Measurements from ENCODE around the gene BTBD9. TPM values are rescaled to one million over a fixed set of nuclear protein-coding genes. Genes with fewer than 3 reads are reported as not detected.

BTBD9 gene
- total RNA-seq, 4 donors from 2014 or later: 10.6 to 16.6 (median 15.1) TPM

DNA sequence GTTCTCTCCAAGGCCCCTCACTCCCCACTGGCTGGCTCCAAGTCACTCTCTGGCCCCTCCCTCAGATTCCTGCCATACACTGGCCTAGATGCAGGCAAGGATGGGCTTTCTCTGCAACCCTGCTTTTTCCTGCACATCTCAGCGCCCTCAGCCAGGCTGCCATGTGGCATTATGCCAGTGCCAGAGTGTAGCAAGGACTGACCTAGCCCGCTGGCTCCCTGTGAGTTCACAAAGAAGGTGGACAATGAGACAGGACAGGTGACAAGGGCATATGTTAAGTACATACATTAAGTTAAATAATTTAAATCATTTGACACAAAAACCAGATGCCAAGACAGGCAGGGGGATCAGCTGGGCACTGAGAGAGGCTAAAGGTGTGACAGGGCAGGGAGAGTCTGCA lies 425.6 kb downstream of the BTBD9 start:
- no peak overlapping the region for H3K4me3 ChIP-seq (ENCODE audit: low read depth, poor library complexity, severe bottlenecking)
- no peak for TF ChIP-seq POLR2A (IDR thresholded peaks at IDR 0.05)
- TF ChIP-seq, protein P1, sequence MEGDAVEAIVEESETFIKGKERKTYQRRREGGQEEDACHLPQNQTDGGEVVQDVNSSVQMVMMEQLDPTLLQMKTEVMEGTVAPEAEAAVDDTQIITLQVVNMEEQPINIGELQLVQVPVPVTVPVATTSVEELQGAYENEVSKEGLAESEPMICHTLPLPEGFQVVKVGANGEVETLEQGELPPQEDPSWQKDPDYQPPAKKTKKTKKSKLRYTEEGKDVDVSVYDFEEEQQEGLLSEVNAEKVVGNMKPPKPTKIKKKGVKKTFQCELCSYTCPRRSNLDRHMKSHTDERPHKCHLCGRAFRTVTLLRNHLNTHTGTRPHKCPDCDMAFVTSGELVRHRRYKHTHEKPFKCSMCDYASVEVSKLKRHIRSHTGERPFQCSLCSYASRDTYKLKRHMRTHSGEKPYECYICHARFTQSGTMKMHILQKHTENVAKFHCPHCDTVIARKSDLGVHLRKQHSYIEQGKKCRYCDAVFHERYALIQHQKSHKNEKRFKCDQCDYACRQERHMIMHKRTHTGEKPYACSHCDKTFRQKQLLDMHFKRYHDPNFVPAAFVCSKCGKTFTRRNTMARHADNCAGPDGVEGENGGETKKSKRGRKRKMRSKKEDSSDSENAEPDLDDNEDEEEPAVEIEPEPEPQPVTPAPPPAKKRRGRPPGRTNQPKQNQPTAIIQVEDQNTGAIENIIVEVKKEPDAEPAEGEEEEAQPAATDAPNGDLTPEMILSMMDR (IDR thresholded peaks at IDR 0.05): no peak
- intact Hi-C loops (cut with DNase I; ENCODE audit: low total_unique reads): no loop called here
- no peak for DNase-seq (ENCODE audit: low spot score in 2 of 2)
- 89 to 98% methylated on average over 2 of the region's 2 CpGs for WGBS, 2 donors

DNA sequence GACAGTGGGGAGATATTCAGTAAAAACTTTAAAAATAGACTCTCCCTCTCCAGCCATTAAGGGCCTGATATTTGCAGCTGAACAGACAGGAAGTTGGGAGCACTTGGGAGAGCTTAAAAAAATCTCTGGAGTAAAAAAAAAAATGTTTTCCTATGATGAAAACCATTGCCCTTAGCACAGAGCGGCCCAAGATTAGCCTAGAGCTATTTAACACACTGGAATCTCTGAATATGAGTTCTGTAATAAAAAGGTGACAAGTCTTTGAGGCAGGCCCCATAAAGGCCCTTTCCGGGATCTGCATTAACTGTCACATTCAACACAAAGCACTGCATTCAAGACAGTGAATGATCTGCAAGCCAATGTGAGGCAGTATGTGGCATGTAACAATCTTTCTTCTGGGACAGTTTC lies 426.5 kb downstream of the BTBD9 start:
- 66 to 83% methylated on average over 2 of the region's 2 CpGs for WGBS, 2 donors
- intact Hi-C loops (cut with DNase I; ENCODE audit: low total_unique reads): no loop called here
- no peak for TF ChIP-seq POLR2A (IDR thresholded peaks at IDR 0.05)
- TF ChIP-seq, protein P1 (IDR thresholded peaks at IDR 0.05): no peak
- DNase-seq (ENCODE audit: low spot score in 2 of 2): no peak
- H3K4me3 ChIP-seq (ENCODE audit: low read depth, poor library complexity, severe bottlenecking): no peak overlapping the region

DNA sequence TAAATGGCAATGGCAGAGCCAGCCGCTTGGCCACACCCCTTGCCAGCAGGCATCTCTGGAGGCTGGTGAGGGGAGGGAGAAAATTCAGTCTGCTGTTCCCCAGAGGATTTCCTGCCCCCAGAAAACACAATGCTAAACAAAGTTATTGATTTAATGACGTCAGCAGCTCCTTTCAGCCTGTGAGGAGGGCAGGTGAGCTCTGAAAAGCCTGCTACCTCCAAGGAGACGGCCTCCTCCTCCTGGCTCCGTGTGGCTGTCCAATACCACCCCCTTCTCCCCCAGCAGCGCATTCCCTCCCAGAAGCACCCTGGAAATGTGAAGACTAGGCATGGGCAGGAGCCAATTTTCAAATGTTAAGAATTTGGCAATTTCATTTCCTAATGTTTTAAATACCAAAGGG lies 427.1 kb downstream of the BTBD9 start:
- intact Hi-C loops (cut with DNase I; ENCODE audit: low total_unique reads): no loop called here
- TF ChIP-seq, protein P1 (IDR thresholded peaks at IDR 0.05): no peak
- TF ChIP-seq POLR2A (IDR thresholded peaks at IDR 0.05): no peak
- H3K4me3 ChIP-seq (ENCODE audit: low read depth, poor library complexity, severe bottlenecking): no peak overlapping the region
- DNase-seq (ENCODE audit: low spot score in 2 of 2): no peak
- WGBS, 2 donors: 65 to 74% methylated on average over 5 of the region's 5 CpGs

DNA sequence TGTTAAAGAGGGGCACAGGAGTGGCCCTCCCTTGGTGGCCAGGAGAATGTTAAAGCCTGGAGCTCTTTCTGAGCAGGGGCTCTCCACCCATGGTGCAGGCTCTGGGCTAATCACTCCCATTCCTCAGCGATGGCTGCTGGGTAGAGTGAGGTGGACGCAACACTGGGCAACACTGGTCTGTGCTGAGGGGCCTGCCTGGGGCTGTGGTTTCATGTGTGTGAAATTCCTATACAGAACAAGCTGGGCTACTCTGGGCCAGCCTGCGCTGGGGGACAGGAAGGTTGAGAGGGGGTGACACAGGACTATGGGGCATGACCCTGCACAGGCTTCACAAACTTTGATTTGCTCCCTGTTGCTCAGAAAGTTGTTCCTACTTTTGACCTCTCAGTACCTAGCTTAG lies 427.6 kb downstream of the BTBD9 start:
- 95 to 100% methylated on average over 3 of the region's 3 CpGs for WGBS, 2 donors

DNA sequence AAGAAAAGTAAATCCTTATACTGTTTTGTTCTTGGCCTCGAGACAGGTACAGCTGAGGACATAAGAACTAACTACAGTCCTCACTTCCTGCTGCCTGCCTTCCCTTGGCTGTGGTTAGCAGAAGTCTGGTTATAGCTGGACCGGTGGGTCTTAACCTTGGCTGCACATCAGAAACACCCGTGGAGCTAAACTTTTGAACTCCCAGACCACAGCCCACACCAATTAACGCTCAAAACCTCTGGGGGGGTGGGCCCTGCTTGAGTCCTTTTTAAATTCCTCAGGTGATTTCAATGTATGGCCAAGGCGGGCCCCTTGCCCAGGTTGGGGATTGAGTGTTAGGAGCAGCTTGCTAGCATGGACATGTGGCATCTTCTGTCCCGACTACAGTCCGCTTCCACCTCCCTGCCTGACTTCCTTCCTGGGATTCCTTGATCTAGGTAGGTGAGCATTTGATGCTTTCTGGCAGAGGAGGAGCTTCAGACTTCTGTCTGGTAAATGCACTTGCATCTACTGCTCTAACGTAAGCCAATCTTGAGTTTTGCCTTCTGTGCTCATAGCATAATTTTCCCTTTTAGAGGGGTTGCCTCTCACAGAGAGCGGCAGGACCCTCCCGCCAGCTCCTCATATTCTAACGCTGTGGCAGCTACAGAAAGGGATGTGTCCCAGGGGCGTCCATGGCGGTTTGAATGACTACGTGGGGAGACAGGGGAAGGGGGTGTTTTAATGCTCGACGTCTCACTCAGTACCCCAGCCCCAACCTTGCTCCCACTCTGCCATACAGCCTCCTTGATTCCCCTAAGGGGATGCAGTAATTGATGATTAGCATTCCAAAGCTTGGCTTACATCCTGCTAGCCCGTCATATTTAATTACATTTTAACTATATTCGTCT lies 430.1 kb downstream of the BTBD9 start:
- intact Hi-C loops (cut with DNase I; ENCODE audit: low total_unique reads): no loop called here
- 62 to 70% methylated on average over 18 of the region's 18 CpGs for WGBS, 2 donors
- H3K4me3 ChIP-seq (ENCODE audit: low read depth, poor library complexity, severe bottlenecking): no peak overlapping the region
- peak in 1 of 2 donors; percentile 68 for DNase-seq (ENCODE audit: low spot score in 2 of 2)
- TF ChIP-seq, protein P1 (IDR thresholded peaks at IDR 0.05): no peak
- TF ChIP-seq POLR2A (IDR thresholded peaks at IDR 0.05): no peak

More for the DNA sequence above, 427.6 kb downstream of the BTBD9 start:
- no peak overlapping the region for H3K4me3 ChIP-seq (ENCODE audit: low read depth, poor library complexity, severe bottlenecking)
- TF ChIP-seq, protein P1 (IDR thresholded peaks at IDR 0.05): no peak
- no peak for TF ChIP-seq POLR2A (IDR thresholded peaks at IDR 0.05)
- DNase-seq (ENCODE audit: low spot score in 2 of 2): no peak
- intact Hi-C loops (cut with DNase I; ENCODE audit: low total_unique reads): no loop called here

All from lower leg skin (tissue), 4 donors.